Activated T-helper 9 cell treated with anti-CD3 and anti-CD28 coated beads, Interleukin-2, amount 50 U/mL, for 16 hours (primary cell): Measurements from ENCODE around the gene SPATA3.
"Not testable (repeated sequence)": the region's sequence is repeated elsewhere in the genome, so short reads cannot be mapped to it uniquely, and the experiment has no call there.

ENCODE experiments used
- DNase-seq: peaks from one replicate; pipeline ENCODE4 v3.0.0-alpha.2; 2020; ENCODE audit warnings: low read depth

The SPATA3 gene

GRCh38 chr2:230995821-230996220, at the start of gene SPATA3:
SPATA3 (plus strand) TSS chr2:230996121; CDS start chr2:230996234, 113 bp downstream.
- DNase-seq, result no peak

GRCh38 chr2:230946429-230947234, 49.3 kb upstream of the SPATA3 start:
- no peak for DNase-seq

GRCh38 chr2:230947235-230947576, 48.7 kb upstream of the SPATA3 start:
- no peak for DNase-seq

- DNase-seq, result no peak
These were observed 48.0 kb upstream of the SPATA3 start for GRCh38 chr2:230947908-230948365.

GRCh38 chr2:230949966-230950873, 45.7 kb upstream of the SPATA3 start:
- DNase-seq, result no peak

GRCh38 chr2:230950874-230951339, 45.0 kb upstream of the SPATA3 start:
- no peak for DNase-seq

GRCh38 chr2:230951396-230951795, 44.5 kb upstream of the SPATA3 start:
- no peak for DNase-seq

GRCh38 chr2:230952226-230952956, 43.5 kb upstream of the SPATA3 start:
- no peak for DNase-seq

- no peak for DNase-seq
These were observed 42.1 kb upstream of the SPATA3 start for GRCh38 chr2:230953845-230954244.

GRCh38 chr2:230954746-230955145, 41.2 kb upstream of the SPATA3 start:
- DNase-seq, result no peak

- no peak for DNase-seq
These were observed 40.7 kb upstream of the SPATA3 start for GRCh38 chr2:230955163-230955737.

- peak; percentile 26 for DNase-seq
These were observed 38.8 kb upstream of the SPATA3 start for GRCh38 chr2:230956827-230957755.

- DNase-seq, result no peak
These were observed 38.0 kb upstream of the SPATA3 start for GRCh38 chr2:230957756-230958391.

GRCh38 chr2:230958820-230959756, 36.8 kb upstream of the SPATA3 start:
- no peak for DNase-seq

- no peak for DNase-seq
These were observed 35.9 kb upstream of the SPATA3 start for GRCh38 chr2:230960026-230960425.

GRCh38 chr2:230961091-230961491, 34.8 kb upstream of the SPATA3 start:
- DNase-seq, result no peak

GRCh38 chr2:230964136-230964730, 31.7 kb upstream of the SPATA3 start:
- DNase-seq, result no peak

- DNase-seq, result no peak
These were observed 28.8 kb upstream of the SPATA3 start for GRCh38 chr2:230967113-230967512.

GRCh38 chr2:230968314-230968713, 27.6 kb upstream of the SPATA3 start:
- not testable (repeated sequence) for DNase-seq
